Suppressor macrophage treated with lipopolysaccharide for 1 hour (primary cell): ENCODE measurements around the gene SPP1.
"Not testable (repeated sequence)": the region's sequence is repeated elsewhere in the genome, so short reads cannot be mapped to it uniquely, and the experiment has no call there.

Experiments used
- DNase-seq, 3 donors: peaks; one replicate each; pipeline ENCODE4 v3.0.0-alpha.2; 2020 to 2022

Gene SPP1

DNA sequence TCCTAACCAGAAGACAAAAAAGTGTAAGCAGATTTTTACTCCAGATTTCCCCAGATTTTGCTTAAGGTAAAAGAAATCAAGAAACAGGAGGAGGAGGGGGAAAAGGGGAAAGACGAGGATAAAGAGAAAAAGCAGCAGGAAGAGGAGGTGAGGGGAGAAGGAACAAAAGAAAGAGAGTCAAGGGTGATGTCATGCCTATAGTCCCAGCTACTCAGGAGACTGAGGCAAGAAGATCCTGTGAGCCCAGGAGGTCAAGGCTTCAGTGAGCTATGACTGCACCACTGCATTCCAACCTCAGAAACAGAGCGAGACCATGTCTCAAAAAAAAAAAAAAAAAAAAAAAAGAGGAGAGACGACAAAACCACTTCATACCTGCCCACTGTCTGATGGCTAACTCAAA, 19.9 kb downstream of the SPP1 start:
- no peak for DNase-seq

DNA sequence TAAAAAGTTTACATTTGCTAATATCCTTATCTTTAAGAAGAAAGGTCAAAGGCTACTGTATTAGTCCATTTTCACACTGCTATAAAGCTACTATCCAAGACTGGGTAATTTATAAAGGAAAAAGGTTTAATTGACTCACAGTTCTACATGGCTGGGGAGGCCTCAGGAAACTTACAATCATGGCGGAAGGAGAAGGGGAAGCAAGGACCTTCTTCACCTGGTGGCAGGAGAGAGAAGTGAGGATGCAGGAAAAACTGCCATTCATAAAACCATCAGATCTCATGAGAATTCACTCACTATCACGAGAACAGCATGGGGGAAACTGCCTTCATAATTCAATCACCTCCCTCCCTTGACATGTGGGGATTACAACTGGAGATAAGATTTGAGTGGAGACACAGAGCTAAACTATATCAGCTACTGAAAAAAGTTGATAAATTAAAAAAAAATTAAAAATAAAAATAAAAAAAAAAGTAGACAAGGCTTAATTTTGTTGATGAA, 23.7 kb downstream of the SPP1 start:
- DNase-seq: not testable (repeated sequence)

DNA sequence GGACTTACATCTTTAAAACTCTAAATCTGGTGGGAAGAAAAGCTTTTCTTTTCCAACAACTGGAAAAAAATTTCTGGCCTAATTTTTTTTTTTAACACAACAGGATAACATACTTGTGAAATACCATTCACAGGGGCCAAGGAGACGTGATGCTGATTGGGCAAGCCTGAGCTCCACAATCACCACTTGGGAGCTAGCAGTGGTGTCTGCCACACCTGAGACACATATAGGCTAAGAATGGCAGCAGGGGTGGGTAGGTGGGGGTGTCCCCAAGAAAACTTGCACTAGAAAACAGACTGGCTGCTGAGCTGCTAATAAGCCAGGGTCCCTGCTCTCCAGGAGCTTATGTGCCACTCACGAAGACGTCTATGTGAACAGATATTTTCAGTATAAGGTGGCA, 26.4 kb downstream of the SPP1 start:
- no peak for DNase-seq

DNA sequence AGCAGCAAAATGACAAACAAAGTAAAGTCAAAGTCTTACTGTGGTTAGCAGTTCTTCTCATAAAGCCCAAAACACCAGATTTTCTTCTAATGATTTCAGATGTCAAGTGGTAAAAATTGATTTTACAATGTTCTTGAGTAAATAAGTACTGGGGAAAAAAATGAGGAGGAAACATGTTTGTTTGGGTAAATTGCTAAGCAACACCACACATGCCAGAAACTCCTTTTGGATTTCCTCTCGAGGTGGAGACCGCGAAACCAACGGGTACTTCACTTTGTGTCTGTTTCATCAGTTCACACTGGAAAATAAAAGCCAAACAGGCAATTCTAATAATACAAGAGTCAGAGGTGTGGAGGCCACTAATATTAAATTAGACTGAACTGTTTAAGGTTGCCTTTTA, 27.3 kb downstream of the SPP1 start:
- no peak for DNase-seq

DNA sequence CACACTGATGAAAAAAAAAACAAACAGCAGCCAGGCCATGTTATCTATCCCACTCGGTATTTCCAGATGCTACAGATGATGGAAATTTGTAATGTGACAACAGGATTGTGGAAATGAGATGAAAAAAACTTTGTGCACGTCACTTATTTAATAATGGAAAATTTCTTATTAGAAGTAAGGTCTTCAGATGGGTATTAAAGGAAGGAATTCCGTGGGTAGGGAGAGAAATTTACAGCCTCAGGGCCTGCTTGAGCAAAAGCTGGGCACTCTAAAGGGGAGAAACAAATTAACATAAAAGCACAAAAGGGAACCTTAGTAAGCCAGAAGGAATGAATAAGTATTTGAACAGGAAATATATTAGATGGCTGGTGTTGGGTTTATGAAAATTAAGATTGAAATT, 27.7 kb downstream of the SPP1 start:
- DNase-seq: no peak

DNA sequence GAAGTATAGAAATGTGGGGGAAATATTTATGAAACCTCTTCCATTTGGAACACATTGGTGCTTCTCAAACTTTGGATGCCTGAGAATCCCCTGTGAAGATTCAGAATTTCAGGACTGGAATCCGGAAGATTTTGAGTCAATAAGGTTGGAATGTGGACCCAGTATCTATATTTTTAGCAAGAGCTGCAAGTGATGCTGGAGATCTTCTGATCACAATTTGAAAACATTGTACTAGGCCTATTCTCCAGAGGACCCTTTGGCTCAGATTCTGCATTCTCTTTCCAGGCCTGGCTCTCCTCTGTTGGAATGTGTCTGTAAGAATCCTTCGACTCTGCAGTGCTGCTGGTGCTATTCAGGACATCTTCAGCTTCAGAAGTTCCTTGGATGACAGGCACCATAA, 29.6 kb downstream of the SPP1 start:
- DNase-seq: no peak

DNA sequence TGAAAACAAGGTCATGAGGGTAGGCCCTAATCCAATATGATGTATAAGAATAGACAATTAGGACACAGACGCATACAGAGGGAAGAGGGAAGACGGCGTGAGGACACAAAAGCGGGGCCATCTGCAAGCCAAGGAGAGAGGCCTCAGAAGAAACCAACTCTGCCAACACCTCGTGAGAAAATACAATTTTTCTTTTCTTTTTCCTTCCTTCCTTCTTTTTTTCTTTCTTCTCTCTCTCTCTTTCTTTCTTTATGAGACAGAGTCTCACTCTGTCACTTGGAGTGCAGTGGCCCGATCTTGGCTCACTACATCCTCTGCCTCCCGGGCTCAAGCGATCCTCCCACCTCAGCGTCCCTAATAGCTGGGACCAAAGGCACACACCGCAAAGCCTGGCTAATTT, 30.4 kb downstream of the SPP1 start:
- DNase-seq: no peak

DNA sequence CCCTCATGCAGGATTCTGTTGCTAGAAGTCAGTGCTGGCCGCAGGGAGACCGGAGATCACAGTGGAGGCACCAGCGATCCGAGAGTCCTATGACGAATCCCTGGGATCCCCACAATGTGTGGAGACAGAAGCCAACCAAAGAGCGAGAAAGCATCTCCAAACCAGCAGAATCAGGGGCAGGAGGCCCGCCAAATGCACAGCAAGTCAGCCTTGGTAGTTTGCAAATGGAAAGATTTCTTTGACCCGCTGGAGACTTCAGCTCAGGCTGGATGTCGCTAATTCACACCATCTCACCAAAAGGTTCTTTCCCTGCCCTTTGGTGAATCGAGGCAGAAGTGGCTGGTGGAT, 31.4 kb downstream of the SPP1 start:
- DNase-seq: no peak

DNA sequence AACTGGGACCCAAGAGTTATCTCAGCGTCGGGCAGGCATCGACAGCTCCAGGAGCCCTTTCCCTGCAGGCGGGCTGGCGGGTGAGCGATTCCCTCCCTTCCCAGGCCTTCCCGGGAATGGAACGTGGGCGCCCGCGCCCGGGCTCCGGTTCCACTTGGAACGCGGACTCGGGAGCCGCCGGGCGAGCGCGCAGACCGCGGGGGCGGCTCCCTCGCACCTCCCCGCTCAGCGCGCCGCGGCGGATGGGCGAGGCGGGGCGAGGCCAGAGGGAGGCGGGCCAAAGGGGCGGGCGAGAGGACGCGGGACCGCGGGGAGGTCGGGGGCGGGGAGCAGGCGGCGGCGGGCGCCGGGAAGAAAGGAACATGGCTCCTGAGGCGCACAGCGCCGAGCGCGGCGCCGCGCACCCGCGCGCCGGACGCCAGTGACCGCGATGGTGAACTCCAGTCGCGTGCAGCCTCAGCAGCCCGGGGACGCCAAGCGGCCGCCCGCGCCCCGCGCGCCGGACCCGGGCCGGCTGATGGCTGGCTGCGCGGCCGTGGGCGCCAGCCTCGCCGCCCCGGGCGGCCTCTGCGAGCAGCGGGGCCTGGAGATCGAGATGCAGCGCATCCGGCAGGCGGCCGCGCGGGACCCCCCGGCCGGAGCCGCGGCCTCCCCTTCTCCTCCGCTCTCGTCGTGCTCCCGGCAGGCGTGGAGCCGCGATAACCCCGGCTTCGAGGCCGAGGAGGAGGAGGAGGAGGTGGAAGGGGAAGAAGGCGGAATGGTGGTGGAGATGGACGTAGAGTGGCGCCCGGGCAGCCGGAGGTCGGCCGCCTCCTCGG, 32.0 kb downstream of the SPP1 start, which contains the start of gene PKD2:
PKD2 (plus strand) TSS at position 332 of the 818 bp plus-strand sequence; CDS start at position 431, 99 bp downstream.
- peak; percentile 81 to 95 (median 92) for DNase-seq

DNA sequence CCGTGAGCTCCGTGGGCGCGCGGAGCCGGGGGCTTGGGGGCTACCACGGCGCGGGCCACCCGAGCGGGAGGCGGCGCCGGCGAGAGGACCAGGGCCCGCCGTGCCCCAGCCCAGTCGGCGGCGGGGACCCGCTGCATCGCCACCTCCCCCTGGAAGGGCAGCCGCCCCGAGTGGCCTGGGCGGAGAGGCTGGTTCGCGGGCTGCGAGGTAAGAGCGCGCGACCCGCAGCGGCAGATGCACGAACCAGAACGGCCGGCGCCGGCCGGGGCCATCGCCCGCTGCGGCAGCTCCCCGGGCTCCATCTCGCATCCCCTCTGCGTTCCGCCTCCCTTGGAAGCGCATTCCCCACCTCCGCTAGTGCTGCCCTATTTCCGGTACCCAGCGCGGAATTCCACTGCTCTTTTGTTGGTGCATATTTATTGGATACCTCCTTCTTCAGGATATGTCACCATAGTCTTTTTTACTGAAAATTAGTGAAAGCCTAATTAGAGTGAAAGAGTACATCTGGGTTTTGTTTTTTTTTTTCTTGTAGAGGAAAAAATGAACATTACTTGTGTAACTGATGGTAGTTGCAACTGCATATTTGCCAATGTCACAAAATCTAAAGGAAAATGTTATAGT, 32.7 kb downstream of the SPP1 start:
- peak; percentile 23 to 58 (median 37) for DNase-seq

DNA sequence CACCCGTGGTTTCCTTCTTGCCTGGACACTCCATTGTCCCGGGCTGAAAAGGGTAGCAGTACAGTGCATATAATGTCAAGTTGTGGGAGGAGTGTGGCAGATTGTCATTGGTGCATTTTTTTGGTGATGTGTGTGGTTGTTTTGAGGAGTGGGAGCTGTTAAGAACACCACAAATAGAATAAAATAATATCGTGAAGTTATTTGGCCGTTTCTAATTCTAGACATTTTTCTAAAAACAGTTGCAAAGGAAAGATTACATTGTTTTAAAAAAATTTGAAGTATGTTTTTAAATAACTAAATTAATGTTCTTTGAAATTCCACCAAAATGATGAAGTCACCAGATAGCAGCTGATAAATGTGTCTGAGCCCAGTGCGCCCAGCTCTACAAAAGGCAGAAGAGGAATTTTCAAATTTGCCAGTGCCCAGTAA, 33.2 kb downstream of the SPP1 start:
- DNase-seq: peak; percentile 28 to 56 (median 54)

DNA sequence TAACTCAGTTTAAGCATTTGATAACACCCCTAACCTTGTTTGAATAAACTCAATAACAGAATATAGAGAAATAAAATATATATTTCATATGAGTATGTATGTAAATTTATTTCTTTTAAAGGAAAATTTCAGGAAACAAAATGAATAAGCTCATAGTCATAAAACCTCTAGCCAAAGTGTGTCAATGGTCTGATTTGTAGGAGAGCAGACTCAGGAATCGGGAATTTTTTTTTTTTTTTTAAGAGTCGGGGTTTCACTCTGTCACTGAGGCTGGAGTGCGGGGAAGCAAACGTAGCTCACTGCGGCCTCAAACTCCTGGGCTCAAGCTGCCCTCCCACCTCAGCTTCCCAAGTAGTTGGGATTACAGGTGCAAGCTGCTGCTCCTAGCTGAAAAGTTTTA, 34.4 kb downstream of the SPP1 start:
- DNase-seq: peak in 1 of 3 donors; percentile 41

DNA sequence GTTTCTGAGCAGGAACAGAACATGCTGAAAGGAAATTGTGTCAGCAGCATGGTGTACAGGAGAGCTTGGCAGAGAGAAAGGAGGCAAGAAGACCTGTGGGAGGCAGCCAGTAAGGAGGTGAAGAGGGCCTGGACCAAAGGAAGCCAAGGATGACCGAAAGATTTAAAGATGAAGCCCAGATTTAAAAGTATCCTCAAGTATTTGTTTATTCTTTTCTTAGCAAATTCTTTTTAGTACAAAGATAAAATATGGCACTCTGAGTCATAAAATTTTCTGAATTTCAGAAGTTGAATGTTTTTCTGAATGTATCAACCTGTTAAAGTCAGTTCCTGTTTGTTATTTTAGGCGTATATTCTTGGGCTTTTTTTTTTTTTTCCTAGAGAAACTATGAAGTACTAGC, 35.5 kb downstream of the SPP1 start:
- DNase-seq: peak in 2 of 3 donors; percentile 38 to 66

DNA sequence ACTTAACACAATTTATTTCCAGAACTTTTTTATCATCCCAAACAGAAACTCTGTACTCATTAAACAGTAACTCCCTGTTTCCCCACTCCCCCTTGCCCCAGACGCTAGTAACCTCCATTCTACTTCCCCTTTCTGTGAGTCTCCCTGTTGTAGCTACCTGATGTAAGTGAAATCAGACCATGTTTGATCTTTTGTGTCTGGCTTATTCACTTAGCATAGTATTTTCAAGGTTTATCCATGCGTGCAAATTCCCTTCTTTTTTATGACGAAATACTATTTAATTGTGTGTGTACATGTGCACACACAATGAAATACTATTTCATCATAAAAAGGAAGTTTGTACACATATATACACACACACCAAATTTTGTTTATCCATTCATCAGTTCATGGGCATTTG, 37.1 kb downstream of the SPP1 start:
- peak; percentile 46 to 55 (median 51) for DNase-seq

DNA sequence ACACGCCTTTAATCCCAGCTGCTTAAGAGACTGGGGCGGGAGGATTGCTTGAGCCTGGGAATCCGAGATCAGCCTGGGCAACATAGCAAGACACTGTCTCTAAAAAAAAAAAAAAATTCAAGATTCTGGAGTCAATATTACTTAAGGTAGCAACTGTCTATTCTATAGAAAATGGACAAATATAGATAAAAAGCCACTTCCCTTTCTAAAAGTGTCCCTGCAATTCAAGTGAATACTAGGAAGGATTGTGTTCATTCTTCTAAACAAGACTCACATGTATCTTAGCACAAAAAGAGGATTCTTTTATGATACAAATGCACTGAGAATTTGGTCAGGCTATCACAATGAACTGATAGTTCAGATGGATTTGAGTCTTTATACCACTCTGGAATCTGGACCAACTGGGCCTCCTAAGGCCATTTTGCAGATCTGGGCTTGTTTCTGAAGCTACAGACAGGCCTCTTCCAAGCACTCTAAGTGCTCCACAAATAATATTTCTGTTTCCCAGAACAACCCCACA, 38.9 kb downstream of the SPP1 start:
- no peak for DNase-seq

DNA sequence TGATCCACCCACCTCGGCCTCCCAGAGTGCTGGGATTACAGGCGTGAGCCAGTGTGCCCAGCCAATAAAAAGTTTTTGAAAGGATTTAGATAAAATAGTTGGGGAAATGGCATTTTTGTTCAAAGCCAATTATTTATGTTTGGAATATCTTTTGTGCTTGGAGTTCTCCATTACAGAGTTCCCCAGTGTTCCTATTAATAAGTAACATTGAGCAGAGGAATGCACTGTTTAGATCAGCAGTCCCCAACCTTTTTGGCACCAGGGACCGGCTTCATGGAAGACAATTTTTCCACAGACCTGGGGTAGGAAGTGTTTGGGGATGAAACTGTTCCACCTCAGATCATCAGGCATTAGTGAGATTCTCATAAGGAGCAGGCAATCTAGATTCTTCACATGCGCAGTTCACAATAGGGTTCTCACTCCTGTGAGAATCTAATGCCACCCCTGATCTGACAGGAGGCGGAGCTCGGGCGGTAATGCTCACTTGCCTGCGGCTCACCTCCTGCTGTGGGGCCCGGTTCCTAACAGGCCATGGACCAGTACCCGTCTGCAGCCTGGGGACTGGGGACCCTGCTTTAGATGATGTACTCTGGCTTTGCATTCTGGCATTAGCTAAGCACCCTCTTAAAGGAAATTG, 40.3 kb downstream of the SPP1 start:
- no peak for DNase-seq

DNA sequence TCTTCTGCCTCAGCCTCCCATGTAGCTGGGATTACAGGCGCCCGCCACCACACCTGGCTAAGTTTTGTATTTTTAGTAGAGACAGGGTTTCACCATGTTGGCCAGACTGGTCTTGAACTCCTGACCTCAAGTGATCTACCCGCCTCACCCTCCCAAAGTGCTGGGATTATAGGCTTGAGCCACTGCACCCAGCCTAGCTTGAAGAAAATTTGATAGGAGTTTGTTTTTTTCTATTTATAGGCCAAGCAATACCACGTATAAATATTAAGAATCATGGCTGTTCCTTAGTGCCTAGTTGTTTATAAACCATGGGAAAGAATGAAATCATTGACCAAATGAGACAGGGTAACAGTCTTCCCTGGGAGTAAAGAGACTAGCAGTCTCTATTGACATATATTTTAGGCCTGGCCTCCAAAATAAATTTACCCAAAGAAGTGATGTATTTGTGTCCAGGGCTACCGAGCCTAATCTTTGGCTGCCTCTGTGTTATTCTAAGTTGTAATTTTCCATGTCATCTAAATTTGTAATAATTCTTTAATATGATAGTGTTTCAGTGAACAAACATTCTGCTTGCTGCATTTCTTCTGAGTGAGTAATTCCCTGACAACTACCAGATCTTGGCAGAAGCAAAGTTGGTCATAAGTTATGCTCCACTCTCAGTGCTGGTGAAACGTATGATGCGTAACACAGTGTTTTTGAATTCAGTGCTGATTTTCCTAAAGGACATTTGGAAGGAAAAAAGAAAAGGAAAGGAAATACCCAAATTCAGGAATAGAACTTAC, 42.2 kb downstream of the SPP1 start:
- no peak for DNase-seq

DNA sequence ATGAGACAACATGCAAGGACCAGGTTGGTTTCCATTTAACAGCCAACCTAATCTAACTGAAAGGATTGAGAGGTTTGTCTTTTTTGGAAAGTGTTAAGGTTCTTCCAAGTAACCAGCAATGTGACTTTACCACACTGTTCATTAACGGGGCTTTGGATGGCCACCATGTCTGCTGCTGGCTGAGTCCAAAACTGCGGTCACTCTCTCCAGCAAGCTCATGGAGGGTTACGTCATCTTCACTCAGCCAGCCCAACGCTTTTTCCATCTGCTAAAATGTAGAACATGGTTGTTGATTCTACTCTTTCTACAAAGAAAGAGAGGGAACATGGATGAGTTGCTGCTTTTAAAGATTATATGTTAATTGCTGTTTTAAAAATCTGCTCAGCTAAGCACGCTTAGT, 43.0 kb downstream of the SPP1 start:
- DNase-seq: no peak

DNA sequence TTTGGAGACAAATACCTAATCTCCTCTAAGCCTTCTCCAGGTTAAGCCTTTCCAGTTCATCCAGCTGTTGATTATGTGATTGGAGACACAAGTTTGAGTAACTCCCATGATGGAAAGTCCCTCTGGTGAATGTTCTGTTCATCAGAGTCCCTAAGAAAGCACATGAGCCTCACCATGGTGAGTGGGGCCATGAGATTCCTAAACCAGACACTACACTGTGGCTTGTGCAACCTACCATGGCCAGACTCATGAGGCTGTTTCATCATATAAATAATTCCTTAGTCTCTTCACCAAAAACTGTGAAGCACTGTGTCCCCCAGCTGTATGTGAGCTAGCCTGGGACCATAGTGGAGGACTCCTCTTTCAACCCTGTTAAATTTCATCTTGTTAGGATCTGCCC, 46.3 kb downstream of the SPP1 start:
- peak; percentile 84 to 89 (median 86) for DNase-seq

DNA sequence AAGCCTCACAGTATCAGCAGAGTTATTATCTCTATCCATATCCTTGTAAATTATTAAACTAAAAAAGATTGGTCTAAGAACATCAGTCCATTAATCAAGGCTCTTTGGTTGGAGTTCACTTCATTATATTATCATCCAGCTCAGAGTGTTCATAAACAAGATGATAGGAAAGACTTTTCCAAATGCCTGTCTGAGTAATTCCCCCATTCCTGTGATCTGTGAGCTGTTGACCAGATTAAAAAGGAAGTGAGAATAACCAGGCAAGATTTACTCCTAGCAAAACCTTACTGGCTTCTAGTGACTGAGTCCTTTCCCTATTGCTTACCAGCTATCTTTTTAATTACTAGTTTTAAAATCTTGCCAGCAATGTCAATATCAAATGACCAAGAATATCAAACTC, 46.8 kb downstream of the SPP1 start:
- peak; percentile 46 to 69 (median 68) for DNase-seq

DNA sequence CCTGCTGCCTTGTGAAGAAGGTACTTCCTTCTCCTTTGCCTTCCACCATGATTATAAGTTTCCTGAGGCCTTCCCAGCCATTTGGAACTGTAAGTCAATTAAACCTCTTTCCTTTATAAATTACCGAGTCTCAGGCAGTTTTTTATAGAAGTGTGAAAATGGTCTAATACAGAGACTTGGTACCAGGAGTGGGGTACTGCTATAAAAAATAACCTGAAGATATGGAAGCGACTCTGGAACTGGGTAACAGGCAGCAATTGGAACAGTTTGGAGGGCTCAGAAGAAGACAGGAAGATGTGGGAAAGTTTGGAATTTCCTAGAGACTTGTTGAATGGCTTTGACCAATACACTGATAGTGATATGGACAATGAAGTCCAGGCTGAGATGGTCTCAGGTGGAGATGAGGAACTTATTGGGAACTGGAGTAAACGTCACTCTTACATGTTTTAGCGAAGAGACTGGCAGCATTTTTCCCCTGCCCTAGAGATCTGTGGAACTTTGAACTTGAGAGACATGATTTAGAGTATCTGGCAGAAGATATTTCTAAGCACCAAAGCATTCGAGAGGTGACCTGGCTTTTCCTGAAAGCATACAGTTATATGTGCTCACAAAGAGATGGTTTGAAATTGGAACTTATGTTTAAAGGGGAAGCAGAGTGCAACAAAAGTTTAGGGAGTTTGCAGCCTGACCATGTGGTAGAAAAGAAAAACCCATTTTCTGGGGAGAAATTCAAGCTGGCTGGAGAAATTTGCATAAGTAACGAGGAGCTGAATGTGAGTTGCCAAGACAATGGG, 50.6 kb downstream of the SPP1 start:
- DNase-seq: not testable (repeated sequence)
